ENCODE results near the gene REELD1.

DNA sequence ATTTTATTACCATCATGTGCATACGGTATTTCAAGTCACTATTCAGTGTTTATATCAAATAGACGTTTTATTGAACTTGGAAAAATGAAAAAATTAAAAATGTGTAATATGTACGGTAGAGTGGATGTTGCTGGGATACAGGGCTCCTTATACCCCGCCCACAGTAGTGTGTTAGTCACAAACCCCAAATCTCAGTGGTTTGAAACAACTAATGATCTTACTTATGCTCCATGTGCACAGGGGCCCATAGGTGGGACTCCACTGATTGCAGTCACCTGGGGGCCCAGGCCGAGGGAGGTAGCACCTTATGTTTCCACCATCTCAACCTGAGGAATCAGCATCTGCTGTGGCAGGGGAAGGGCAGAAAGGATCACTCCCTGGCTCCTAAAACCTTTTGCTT, 20.7 kb upstream of the REELD1 start:
- TF ChIP-seq, protein P1, sequence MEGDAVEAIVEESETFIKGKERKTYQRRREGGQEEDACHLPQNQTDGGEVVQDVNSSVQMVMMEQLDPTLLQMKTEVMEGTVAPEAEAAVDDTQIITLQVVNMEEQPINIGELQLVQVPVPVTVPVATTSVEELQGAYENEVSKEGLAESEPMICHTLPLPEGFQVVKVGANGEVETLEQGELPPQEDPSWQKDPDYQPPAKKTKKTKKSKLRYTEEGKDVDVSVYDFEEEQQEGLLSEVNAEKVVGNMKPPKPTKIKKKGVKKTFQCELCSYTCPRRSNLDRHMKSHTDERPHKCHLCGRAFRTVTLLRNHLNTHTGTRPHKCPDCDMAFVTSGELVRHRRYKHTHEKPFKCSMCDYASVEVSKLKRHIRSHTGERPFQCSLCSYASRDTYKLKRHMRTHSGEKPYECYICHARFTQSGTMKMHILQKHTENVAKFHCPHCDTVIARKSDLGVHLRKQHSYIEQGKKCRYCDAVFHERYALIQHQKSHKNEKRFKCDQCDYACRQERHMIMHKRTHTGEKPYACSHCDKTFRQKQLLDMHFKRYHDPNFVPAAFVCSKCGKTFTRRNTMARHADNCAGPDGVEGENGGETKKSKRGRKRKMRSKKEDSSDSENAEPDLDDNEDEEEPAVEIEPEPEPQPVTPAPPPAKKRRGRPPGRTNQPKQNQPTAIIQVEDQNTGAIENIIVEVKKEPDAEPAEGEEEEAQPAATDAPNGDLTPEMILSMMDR (IDR thresholded peaks at IDR 0.05; ENCODE audit: low read depth, low read length, poor library complexity, severe bottlenecking): no peak
- TF ChIP-seq EZH2phosphoT487 (IDR thresholded peaks at IDR 0.05; ENCODE audit: borderline replicate concordance, low read length): no peak

All from DOHH2 (cell line).